BE2C (cell line): ENCODE results near the gene GDPD5.

ENCODE experiments used
- DNase-seq: peaks from one replicate; pipeline ENCODE4 v3.0.0-alpha.2; 2020
- H3K27me3 ChIP-seq: fragments of 250-450 bp; sonication (Bioruptor Pico); 2 replicates; pipeline ENCODE4 v1.5.1; 2020; ENCODE audit warnings: mild to moderate bottlenecking
- H3K36me3 ChIP-seq: fragments of 250-450 bp; sonication (Bioruptor Pico); 2 replicates; pipeline ENCODE4 v1.5.1; 2020; ENCODE audit warnings: mild to moderate bottlenecking
- H3K4me1 ChIP-seq: fragments of 250-450 bp; sonication (Bioruptor Pico); 2 replicates; pipeline ENCODE4 v1.5.1; 2020
- H3K4me3 ChIP-seq: 2 replicates; pipeline ENCODE4 v1.5.1; 2011; ENCODE audit warnings: low read depth, low read length
- H3K9me3 ChIP-seq: fragments of 250-450 bp; sonication (Bioruptor Pico); 2 replicates; pipeline ENCODE4 v1.5.1; 2020
- TF ChIP-seq, protein P1 (sequence below): IDR thresholded peaks from 2 replicates; pipeline ENCODE4 v1.5.1; 2012; ENCODE audit warnings: mild to moderate bottlenecking, low read depth, low read length

GDPD5 gene

DNA sequence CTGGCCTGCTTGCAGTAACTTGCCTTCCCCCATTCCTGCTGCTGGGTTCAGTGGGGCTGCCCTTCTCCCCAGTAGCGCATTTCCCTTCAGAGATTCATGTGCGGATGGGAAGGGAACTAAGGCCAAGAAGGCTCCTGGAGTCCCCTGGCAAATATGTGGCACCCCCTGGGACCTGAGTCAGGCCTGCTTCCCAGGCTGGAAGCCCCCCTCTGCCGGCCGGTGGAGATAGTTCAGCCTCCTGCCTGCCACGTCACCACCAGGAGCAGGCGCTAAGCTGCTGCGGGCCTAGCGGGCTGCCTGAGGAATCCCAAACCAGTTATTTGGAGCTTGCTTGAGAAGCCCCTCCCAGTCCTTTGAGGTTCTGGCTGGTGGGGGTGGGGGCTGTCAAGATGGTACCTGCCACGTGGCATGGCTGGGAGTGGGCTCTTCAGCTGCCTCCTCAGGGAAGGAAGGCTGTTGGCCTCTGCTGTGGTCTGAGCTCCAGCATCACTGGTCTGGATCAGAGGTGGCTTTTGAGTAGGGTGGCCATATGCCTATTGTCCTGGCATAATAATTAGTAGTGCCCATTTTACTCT is 38.3 kb upstream of the GDPD5 start:
- no peak overlapping the region for H3K4me3 ChIP-seq
- H3K36me3 ChIP-seq = peaks cover 6% of the 10 kb centered on the region; the same call in 1 of the 2 replicates
- DNase-seq = no peak
- H3K4me1 ChIP-seq = peaks cover 3% of the 10 kb centered on the region; the same call in 1 of the 2 replicates
- H3K27me3 ChIP-seq = no peaks in the 10 kb centered on the region
- TF ChIP-seq, protein P1, sequence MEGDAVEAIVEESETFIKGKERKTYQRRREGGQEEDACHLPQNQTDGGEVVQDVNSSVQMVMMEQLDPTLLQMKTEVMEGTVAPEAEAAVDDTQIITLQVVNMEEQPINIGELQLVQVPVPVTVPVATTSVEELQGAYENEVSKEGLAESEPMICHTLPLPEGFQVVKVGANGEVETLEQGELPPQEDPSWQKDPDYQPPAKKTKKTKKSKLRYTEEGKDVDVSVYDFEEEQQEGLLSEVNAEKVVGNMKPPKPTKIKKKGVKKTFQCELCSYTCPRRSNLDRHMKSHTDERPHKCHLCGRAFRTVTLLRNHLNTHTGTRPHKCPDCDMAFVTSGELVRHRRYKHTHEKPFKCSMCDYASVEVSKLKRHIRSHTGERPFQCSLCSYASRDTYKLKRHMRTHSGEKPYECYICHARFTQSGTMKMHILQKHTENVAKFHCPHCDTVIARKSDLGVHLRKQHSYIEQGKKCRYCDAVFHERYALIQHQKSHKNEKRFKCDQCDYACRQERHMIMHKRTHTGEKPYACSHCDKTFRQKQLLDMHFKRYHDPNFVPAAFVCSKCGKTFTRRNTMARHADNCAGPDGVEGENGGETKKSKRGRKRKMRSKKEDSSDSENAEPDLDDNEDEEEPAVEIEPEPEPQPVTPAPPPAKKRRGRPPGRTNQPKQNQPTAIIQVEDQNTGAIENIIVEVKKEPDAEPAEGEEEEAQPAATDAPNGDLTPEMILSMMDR = peak; percentile 18; the same call in 1 of the 2 replicates
- H3K9me3 ChIP-seq = no peaks in the 10 kb centered on the region

DNA sequence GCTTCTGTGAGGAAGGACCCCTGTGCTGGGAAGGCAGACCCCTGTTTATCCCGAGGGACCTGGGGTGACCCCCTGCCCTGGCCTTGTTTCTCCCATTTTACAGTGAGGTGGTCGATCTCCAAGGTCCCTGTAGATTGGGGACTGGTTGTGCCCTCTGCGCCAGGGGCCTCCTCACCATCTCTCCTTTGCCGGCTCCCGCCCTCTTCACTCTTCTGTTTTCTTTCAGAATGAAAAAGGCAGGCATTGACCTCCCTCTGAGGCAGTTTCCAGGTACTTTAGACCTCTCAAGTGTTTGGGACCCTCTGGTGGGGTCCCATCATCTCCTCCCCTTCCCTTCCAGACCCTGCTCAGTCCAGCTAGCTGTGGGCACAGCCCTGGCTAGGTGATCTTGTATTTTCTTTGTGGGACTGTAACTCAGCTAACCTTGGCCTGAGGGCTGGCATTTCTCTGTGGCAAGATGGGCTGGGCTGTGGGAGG is 37.8 kb upstream of the GDPD5 start:
- TF ChIP-seq, protein P1 = no peak
- Histone ChIP-seq H3K4me1 (peaks cover 3% of the 10 kb centered on the region; the same call in 1 of the 2 replicates), H3K27me3 (no peaks in the 10 kb centered on the region), H3K4me3 (peak overlapping the region; percentile 78), H3K9me3 (no peaks in the 10 kb centered on the region), H3K36me3 (peaks cover under 1% of the 10 kb centered on the region; the same call in 1 of the 2 replicates)
- DNase-seq = no peak

DNA sequence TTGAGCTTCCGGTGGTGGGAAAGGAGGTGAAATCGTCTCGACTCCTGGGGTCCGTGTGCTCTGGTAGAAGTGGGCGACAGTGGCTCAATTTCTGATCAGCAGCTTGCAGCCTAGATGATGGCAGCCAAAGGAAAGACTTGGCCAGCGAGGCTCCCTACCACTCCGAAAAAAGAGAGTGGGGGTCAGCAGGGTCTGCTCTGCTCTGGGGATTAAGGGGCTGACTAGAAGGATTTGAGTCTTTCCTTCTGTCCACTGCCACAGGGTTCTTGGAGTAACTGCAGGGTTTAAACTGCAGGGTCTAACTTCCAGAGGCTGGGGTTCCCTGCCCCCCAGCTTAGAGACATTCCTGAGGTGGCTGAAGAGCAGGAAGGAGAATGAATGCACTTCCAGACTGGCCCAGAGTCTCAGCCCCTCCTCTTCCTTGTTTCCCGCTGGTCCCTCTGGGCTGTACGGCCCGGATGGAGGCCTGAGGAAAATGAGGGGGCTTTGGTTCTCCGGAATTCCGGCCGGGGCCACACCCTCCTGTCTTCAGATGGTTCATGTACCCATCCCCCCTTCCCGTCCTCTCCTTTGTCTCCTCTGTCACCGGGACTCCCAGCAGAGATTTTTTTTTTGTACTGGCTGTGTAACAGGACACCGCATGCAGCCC is 37.2 kb upstream of the GDPD5 start:
- no peak for DNase-seq
- TF ChIP-seq, protein P1 = no peak

DNA sequence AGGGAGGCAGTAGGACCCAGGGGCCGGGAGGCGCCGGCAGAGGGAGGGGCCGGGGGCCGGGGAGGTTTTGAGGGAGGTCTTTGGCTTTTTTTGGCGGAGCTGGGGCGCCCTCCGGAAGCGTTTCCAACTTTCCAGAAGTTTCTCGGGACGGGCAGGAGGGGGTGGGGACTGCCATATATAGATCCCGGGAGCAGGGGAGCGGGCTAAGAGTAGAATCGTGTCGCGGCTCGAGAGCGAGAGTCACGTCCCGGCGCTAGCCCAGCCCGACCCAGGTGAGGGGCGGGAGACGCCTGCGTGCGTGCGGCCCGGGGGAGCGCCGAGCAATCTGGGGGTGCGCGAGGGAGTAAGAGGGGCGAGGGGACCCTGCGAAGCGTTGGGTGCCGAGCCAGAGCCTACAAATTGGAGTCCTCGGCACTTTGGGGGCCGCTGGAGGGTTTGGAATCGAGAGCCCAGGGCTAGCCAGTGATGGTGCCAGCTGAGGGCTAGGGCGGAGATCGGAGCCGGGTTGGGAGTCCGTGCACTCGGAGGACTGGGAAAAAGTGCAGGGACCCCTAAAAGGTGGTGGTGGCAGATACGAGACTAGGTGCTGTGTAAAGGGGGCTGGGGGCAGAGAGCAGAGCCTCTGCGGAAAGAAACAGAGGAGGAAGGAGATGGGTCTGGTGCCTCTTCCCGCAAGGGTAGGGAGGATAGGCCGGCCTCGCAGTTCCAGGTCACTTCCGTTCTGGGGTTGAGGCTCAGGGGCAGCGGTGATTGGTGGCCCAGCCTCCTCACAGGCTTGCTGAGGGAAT is 36.5 kb upstream of the GDPD5 start, which contains the start of gene SERPINH1:
SERPINH1 (plus strand) TSS at position 206 of the 788 bp plus-strand sequence. CDS start 4,097 bp downstream, outside the sequence.
- Histone ChIP-seq H3K9me3 (no peaks in the 10 kb centered on the region), H3K4me1 (peaks cover 7% of the 10 kb centered on the region; the same call in 1 of the 2 replicates), H3K36me3 (no peaks in the 10 kb centered on the region), H3K4me3 (peak within 1 kb of the TSS; percentile 78), H3K27me3 (no peaks in the 10 kb centered on the region)
- TF ChIP-seq, protein P1 = no peak
- peak; percentile 85 for DNase-seq

More for the DNA sequence above, 37.2 kb upstream of the GDPD5 start:
- Histone ChIP-seq H3K4me1 (peaks cover 3% of the 10 kb centered on the region; the same call in 1 of the 2 replicates), H3K36me3 (no peaks in the 10 kb centered on the region), H3K27me3 (no peaks in the 10 kb centered on the region), H3K9me3 (no peaks in the 10 kb centered on the region), H3K4me3 (peak overlapping the region; percentile 78)

DNA sequence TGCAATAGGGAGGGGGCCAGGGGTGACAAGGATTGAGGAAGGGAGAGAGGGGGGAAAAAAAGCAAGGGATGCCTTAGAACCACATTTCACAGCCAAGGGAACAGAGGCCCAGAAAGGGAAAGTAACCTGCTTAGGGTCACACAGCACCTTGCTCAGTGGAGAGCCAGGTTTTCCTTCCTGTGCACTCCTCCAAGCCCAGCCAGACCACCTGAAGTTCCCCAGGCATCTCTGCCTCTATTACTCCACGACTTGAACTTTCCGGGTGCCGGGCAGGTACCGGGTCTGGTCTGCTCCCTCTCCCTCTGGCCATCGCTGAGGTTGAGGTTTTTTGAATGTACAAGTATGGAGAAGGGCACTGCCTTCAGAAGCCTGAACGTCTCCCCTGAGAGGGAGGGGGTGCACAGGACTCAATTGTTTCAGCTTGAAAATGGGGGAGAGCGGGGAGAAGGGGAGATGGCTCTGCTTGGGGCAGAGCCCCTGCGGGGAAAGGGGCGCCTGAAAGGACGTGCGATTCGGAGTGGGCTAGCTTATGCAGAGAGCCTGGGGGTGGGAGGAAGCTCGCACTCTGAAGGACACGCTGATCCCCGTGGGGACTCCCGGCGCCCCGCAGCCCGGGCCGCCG is 35.8 kb upstream of the GDPD5 start:
- Histone ChIP-seq H3K36me3 (no peaks in the 10 kb centered on the region), H3K4me1 (peaks cover 10% of the 10 kb centered on the region; the same call in 1 of the 2 replicates), H3K27me3 (no peaks in the 10 kb centered on the region), H3K9me3 (no peaks in the 10 kb centered on the region), H3K4me3 (peak overlapping the region; percentile 78)
- TF ChIP-seq, protein P1 = no peak
- DNase-seq = no peak
